Femur (tissue), 1 donor: ENCODE measurements around the gene NR3C2.

Experiments
- DNase-seq: peaks from one replicate; pipeline ENCODE4 v3.0.0-alpha.2; 2017

The NR3C2 gene

GRCh38 chr4:148255344-148255720 is 186.9 kb downstream of the NR3C2 start:
- no peak for DNase-seq

DNA sequence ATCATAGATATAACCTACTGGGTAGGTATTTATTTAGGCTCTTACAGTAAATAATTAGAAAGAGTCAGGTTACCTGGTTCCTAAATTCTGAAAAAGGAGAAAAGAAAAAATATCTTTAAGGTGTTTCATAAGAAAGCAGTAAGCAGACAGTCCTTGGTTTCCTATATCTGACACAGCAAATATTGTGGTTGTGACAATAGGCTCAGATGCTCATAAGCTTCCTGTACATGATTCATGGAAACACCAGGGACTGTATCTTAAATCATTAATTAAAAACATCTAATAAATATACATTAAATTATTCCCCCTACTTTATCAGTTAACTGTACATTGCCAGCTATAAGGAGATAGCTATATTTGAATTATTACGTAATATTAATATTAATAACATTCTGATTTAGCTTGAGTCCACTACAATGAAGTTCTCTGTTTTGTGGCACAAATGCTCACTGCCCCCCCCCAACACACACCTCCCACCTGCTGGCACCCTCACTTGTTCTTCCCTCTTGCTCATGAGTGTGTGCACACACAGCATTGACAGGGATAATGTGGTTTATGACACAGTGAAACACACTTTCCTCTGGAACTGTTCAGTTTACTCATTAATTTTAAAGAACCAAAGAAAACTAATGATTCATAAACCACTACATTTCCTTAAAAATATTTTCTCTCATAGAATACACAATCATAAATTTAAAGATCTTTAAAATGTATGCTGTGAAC is 187.4 kb downstream of the NR3C2 start:
- DNase-seq: no peak

DNA sequence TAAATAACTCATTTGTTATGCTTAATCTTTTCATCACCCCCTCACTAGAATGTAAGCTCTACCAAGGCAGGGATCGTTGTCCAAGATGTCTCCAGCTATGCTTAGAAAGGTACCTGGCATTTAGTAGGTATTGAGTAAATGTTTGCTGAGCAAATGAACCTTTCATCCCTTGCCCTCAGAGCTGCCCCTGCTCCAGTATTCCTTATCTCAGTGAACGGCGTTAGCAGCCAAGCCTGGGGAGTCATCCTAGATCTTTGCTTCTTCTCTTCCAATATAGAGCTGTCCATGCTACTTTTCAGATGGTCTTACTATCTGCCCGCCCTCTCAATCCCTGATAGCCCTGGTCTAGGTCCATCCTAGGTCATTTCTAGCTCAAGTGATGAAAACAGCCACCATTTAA is 188.4 kb downstream of the NR3C2 start:
- DNase-seq: no peak

DNA sequence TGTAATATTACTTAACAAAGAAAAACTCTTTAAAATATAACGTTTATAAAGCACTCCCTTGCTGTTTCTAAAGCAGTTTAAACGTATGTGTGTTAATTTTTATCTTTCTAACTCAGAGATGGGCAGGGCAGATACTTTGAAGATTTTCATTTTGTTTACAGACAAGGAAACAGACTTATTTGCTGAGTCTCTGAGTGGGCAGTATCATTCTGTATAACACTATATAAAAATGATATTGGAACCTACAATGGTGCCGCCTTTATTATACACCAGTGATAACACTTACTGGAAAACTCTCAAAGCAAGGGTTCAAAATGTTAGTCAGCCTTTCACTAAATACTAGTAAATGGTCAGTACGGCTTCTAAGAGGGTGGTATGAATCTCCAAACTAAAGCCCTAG is 193.4 kb downstream of the NR3C2 start:
- DNase-seq: no peak

- DNase-seq: no peak
Measured at GRCh38 chr4:148245015-148245414, 197.2 kb downstream of the NR3C2 start.

DNA sequence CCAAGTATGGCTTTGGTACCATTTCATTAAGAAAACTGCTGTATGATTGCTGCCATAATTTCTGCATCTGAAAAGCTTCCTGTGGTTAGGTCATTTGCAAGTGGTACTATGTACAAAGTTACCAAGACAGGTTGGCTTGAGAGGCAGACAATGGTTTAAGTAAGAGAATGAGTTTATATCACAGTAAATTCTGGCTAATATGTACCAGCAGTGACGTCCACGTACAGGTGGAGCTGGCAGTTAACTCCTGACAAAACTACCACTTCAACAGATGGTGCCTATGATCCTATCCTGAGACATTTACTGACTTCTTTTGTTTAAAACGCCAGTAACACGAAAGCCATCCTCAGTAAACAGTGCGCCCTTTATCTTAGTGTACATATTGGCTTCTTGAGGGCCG is 198.4 kb downstream of the NR3C2 start:
- no peak for DNase-seq

DNA sequence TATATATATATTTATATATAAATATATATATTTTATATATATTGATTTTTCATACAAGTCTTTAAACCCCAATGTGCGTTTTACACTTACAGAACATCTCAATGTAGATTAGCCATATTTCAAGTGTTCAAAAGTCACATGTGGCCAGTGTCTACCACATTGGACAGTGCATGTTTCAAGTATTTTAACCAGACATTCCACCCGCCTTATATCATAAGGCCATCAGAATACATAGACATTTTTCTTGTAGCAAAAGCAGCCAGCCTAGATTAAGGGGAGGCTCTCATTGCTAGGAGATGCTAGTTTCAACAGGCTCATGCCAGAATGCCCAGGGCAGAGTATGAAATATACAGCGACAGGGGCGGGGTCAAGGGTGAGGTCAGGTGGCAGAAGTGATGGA is 202.0 kb downstream of the NR3C2 start:
- no peak for DNase-seq

- no peak for DNase-seq
Measured at GRCh38 chr4:148239494-148239985, 202.7 kb downstream of the NR3C2 start.

- DNase-seq: no peak
Measured at GRCh38 chr4:148238811-148239493, 203.3 kb downstream of the NR3C2 start.

DNA sequence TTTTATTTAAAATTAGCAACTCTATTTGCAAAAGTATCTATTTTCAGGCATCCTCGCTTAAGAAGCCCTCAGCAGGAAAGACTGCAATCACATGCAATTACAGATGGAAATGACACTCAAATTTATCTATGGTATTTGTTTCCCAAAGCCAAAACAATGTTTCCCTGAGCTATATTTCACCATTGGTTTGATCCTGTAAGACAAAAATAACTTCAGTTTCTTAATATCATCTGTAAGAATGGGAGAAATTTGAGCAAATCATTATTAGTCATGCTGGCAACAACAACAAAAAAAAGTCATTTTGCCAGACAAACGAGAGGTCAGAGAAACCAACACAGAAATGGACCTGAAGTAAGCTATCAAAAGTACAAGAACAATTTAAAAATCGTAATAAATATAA is 204.1 kb downstream of the NR3C2 start:
- DNase-seq: no peak

DNA sequence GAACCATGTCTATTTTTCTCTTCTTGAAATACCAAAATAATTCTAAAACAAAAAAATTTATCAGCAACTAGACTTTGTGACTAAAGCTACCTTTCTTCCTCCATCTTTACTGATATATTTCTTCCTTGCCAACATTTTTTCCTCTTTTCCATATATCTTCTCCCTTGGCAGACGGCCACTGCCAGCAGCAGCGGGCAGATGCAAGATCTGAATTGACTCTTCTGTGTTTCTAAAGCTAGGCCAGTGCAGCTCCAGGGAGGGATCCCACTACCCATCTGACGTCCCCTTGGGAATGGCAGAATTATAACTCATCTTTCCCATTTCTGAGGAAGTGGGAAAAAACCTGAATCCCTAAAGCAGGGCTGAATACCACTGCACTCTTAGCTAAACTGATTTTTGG is 206.4 kb downstream of the NR3C2 start:
- no peak for DNase-seq

DNA sequence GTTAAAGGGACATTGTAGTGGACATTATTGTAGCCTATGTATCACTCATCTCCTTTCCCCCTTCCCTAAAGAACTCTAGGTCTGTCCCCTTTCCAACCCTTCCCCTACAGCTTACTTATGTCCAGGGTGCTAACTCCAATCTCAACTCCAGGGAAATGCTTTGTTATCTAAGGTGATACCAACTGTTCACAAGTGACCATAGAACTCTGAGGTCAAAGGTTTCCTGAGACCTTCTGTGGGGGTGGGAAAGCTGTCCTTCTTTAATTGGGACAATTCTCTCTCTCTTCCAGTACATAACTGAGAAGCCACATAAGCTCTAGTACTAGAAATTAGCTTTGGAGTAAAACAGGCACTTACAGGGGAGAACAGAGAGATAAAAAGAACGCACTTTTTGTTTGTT is 212.4 kb downstream of the NR3C2 start:
- no peak for DNase-seq

DNA sequence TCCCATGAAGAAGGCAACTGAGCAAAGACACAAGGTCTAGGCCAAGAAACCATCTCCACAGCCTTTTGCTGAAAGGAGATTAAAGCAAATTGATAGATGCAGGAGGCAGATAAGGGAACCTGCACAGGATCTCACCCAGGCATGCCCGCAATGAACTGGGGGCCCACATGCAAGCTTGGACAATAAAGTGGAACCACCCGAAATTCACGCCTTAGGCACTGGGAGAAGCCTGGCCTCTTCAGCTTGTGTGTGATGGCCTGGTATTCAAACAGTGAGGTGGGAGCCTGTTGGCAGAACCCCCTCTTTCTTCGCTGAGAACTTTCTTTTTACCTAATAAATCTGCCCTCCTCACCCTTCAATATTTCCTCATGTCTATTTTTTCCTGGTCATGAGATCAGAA is 213.2 kb downstream of the NR3C2 start:
- DNase-seq: no peak

DNA sequence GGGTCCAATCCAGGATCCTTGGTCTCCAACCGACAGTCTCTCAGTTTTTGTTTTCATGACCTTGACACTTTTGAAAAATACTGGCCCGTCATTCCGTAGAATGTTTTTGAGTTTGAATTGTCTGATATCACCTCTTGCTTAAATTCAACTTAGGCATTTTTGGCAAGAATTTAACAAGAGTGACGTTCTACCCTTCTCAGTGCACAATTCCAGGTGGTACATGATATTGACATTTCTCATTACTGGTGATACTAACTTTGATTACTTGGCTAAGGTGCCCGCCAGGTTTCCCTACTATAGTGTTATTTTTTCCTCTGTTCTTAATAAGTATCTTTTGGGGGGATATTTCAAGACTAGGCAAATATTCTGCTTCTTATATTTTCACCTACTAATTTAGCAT is 215.1 kb downstream of the NR3C2 start:
- no peak for DNase-seq

DNA sequence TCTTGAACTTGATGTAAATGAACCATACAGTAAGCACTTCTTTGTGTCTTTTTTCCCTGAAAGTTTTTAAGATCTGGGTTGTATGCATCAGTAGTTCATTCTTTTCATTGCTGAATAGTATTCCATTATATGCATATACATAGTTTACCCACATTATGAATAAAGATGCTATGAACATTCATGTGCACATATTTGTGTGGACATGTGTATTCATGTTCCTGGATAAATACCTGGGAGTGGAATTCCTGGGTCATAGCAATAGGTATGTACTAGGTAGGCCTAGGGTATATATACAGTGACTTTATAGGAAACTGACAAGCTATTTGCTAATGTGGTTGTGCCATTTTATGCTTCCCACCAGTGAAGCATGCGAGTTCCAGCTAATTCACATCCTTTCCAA is 215.9 kb downstream of the NR3C2 start:
- DNase-seq: no peak

- no peak for DNase-seq
Measured at GRCh38 chr4:148225639-148226038, 216.6 kb downstream of the NR3C2 start.

GRCh38 chr4:148224476-148224875 is 217.7 kb downstream of the NR3C2 start:
- DNase-seq: no peak

DNA sequence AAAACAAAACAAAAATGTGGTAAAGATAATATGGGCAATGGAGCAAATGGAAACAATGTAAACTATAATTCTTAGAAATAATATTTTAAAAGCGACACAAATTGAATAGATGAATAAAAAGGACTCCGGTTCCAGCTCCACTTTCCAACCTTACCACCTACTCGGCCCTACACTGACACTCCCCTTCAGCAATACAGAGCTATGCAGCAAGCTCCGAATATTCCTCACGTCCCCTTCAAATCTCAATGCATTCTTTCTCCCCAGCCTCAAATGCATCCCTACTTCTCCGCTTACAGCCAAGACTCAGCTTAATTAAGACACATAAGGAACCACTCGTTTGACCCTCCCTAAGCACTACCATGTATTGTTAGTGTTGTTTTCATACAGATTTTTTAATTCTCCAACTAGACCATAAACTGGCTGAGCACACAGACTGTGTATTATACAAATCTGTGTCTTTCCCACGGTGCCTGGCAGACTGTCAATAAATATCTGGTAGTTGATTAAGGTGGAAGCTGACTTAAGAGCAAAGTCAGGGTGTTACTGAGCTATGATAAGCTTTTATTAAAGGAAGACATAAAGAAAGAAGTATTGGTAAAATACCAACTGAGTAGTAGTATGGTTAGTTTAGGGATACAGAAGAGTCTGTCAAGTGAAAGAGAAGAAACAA is 219.1 kb downstream of the NR3C2 start:
- DNase-seq: no peak

DNA sequence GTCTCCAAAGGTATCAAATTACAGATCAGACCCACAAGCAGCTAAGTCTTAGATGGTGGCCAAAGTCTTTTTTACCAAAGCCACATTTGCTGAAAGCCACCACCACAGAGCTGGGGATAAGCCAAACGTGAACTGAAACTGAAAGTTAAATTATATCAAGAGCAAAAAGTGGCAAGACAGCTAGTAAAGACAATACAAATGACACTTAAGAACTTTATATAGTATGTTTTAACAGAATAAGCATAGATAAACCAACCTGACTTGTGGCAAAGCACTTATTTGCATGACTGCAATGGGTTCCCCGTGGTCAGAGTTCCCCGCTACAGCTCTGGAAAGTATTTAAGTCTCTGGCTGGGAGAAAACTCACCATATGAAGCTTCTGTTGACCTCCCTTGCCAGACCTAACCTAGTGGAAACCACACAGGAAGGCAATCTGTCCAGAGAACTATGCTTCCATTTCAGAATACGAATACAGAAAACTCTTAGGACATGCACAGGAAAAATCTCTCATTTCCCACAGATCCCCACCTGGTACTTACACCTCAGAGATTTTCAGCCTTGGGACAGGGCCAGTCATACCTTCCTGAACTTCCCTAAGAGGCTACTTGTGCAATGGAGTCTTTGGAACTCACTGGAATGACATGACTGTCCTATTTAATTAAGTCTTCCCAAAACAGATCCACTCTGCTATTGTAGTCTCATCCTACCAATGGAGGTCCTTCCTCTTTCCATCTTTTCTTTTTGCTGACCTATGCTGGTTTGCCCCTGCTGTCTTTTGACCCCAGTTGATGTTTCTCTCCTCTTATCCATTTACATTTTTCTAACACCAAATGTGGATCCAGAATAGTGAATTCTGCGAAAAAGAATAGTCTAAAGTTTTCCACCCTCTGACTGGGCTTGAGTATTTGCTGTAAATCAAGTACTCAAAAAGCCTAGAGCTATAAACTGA is 225.1 kb downstream of the NR3C2 start:
- DNase-seq: no peak

GRCh38 chr4:148216321-148216720 is 225.9 kb downstream of the NR3C2 start:
- no peak for DNase-seq

- DNase-seq: no peak
Measured at GRCh38 chr4:148215202-148215601, 227.0 kb downstream of the NR3C2 start.

GRCh38 chr4:148214529-148215166 is 227.6 kb downstream of the NR3C2 start:
- DNase-seq: peak; percentile 75
